Peyer's patch (tissue), 4 donors: ENCODE data around the gene PRKD1.

ENCODE experiments used
- CTCF ChIP-seq, 6 experiments: fragments of 450-650 bp in 4 of 6; fragments of 200-600 bp in 2 of 6; sonication (generic) in 1 of 6; IDR thresholded peaks; one replicate each; pipeline ENCODE4 v1.5.1; 2017 to 2019; ENCODE audit warnings: antibody characterized with exemption in 6 of 6, mild to moderate bottlenecking in 3 of 6, moderate library complexity in 1 of 6
- POLR2A ChIP-seq, 2 donors: fragments of 450-650 bp; IDR thresholded peaks; one replicate each; pipeline ENCODE4 v1.5.1; 2017; ENCODE audit warnings: antibody characterized with exemption in 2 of 2, mild to moderate bottlenecking in 2 of 2, moderate library complexity in 2 of 2

- no peak for TF ChIP-seq CTCF (IDR thresholded peaks at IDR 0.05)
- TF ChIP-seq POLR2A (IDR thresholded peaks at IDR 0.05), result no peak
Measured at GRCh38 chr14:29755311-29756018, 172.2 kb downstream of the PRKD1 start.
